HL-60 (cell line): ENCODE data around the gene CLSTN2.

ENCODE experiments used
- DNase-seq, 2 experiments: peaks; one replicate each; pipeline ENCODE4 v3.0.0-alpha.2; 2010 to 2020; ENCODE audit warnings: low read depth in 1 of 2, low spot score in 1 of 2
- H3K27ac ChIP-seq: fragments of 250-450 bp; sonication (Bioruptor Pico); replicated peaks from 2 replicates; pipeline ENCODE4 v1.5.1; 2020; ENCODE audit warnings: mild to moderate bottlenecking, moderate library complexity
- H3K27me3 ChIP-seq: fragments of 250-450 bp; sonication (Bioruptor Pico); 2 replicates; pipeline ENCODE4 v1.5.1; 2021; ENCODE audit warnings: mild to moderate bottlenecking, moderate library complexity; ENCODE audit not compliant: insufficient read depth, poor library complexity, severe bottlenecking
- H3K4me3 ChIP-seq: replicated peaks from 2 replicates; pipeline ENCODE4 v1.5.1; 2011; ENCODE audit warnings: mild to moderate bottlenecking, control low read depth, low read length; ENCODE audit not compliant: insufficient read depth
- CTCF ChIP-seq: IDR thresholded peaks from one replicate; pipeline ENCODE4 v1.5.1; 2011; ENCODE audit warnings: low read length, control low read depth, inconsistent platforms; ENCODE audit not compliant: insufficient read depth
- GABPA ChIP-seq: IDR thresholded peaks from 2 replicates; pipeline ENCODE4 v1.6.1; 2012; ENCODE audit warnings: low read depth
- POLR2AphosphoS5 ChIP-seq: IDR thresholded peaks from 2 replicates; pipeline ENCODE4 v1.6.1; 2012; ENCODE audit warnings: low read depth
- SPI1 ChIP-seq: IDR thresholded peaks from 2 replicates; pipeline ENCODE4 v1.6.1; 2012; ENCODE audit warnings: low read depth, mild to moderate bottlenecking, borderline replicate concordance
- TF ChIP-seq, protein P1 (sequence below): IDR thresholded peaks from 2 replicates; pipeline ENCODE4 v1.6.1; 2012; ENCODE audit warnings: low read depth; ENCODE audit not compliant: insufficient replicate concordance

Gene CLSTN2

DNA sequence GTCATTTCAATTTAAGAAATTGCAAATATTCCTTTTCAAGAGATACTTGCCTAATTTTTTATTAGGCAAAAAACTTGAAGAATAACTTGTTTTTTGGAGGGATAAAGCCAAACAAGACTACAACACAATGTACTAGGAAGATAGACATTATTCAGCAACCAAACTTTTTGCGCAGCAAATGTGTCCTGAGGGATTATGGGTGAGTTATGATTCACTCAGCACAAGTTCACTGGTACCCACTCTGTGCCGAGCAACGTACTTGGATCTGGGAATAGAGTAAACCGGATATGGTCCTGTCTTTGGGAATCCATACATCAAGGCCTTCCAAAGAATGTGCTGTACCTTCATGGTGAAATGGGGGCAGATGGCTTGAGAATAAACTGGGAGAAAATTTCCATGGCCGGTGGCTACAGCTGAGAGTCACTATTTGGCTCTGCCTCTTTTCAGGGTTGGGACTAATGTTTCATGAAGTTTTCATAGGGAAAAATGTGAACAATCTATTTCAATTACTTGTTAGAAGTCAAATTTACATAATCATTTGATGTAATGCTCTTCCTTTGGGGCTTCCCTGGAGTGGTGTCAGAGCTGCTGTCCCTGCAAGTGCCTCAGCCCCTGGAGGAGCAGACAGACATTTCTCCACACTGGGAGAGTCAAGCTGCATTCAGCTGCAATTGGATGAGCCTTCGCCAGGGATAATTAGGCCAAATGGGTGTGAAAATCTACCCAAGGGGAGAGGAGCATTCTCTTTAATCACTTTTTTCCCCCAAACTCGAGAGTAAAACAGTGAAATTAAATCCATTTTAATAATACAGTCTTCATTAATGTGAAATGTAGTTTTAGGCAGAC lies 315.2 kb downstream of the CLSTN2 start:
- DNase-seq = no peak
- no peak overlapping the region for H3K27ac ChIP-seq
- H3K27me3 ChIP-seq = no peaks in the 10 kb centered on the region
- TF ChIP-seq SPI1 = no peak
- no peak for TF ChIP-seq CTCF
- TF ChIP-seq, protein P1, sequence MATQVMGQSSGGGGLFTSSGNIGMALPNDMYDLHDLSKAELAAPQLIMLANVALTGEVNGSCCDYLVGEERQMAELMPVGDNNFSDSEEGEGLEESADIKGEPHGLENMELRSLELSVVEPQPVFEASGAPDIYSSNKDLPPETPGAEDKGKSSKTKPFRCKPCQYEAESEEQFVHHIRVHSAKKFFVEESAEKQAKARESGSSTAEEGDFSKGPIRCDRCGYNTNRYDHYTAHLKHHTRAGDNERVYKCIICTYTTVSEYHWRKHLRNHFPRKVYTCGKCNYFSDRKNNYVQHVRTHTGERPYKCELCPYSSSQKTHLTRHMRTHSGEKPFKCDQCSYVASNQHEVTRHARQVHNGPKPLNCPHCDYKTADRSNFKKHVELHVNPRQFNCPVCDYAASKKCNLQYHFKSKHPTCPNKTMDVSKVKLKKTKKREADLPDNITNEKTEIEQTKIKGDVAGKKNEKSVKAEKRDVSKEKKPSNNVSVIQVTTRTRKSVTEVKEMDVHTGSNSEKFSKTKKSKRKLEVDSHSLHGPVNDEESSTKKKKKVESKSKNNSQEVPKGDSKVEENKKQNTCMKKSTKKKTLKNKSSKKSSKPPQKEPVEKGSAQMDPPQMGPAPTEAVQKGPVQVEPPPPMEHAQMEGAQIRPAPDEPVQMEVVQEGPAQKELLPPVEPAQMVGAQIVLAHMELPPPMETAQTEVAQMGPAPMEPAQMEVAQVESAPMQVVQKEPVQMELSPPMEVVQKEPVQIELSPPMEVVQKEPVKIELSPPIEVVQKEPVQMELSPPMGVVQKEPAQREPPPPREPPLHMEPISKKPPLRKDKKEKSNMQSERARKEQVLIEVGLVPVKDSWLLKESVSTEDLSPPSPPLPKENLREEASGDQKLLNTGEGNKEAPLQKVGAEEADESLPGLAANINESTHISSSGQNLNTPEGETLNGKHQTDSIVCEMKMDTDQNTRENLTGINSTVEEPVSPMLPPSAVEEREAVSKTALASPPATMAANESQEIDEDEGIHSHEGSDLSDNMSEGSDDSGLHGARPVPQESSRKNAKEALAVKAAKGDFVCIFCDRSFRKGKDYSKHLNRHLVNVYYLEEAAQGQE = no peak
- TF ChIP-seq POLR2AphosphoS5 = no peak
- no peak for TF ChIP-seq GABPA
- H3K4me3 ChIP-seq = no peak overlapping the region

- Histone ChIP-seq H3K4me3 (no peak overlapping the region), H3K27ac (no peak overlapping the region), H3K27me3 (no peaks in the 10 kb centered on the region)
- DNase-seq = no peak
- TF ChIP-seq POLR2AphosphoS5 (no peak), CTCF (no peak), GABPA (no peak), SPI1 (no peak)
- TF ChIP-seq, protein P1 = no peak
Observed at GRCh38 chr3:140250945-140251344, 316.0 kb downstream of the CLSTN2 start.

DNA sequence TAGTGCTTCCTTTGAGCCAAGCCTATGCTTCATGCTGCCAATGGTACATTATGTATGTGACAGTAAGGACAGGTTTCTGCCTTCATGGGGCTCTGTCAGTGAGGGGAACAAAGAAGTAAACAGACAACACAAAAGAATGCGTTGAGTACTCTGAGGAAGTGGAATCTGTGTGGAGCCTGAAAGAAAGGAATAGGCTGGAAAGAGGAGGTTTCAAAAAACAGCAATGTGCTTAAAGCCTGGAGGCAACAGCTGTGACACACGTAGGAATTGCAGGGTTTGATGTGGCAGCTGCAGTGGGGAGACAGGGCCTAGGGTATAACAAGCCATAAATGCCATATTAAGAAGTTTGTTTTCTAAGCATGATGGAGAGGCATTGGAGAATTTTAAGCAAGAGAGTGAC lies 316.7 kb downstream of the CLSTN2 start:
- TF ChIP-seq POLR2AphosphoS5 (no peak), SPI1 (no peak), CTCF (no peak), GABPA (no peak)
- TF ChIP-seq, protein P1 = no peak
- Histone ChIP-seq H3K27me3 (no peaks in the 10 kb centered on the region), H3K27ac (no peak overlapping the region), H3K4me3 (no peak overlapping the region)
- DNase-seq = no peak
